ENCODE measurements around the gene MIDN. TPM values are rescaled to one million over a fixed set of nuclear protein-coding genes. Genes with fewer than 3 reads are reported as not detected.

MIDN gene
- total RNA-seq, 1 donor from 2014 or later, result 325 TPM

DNA sequence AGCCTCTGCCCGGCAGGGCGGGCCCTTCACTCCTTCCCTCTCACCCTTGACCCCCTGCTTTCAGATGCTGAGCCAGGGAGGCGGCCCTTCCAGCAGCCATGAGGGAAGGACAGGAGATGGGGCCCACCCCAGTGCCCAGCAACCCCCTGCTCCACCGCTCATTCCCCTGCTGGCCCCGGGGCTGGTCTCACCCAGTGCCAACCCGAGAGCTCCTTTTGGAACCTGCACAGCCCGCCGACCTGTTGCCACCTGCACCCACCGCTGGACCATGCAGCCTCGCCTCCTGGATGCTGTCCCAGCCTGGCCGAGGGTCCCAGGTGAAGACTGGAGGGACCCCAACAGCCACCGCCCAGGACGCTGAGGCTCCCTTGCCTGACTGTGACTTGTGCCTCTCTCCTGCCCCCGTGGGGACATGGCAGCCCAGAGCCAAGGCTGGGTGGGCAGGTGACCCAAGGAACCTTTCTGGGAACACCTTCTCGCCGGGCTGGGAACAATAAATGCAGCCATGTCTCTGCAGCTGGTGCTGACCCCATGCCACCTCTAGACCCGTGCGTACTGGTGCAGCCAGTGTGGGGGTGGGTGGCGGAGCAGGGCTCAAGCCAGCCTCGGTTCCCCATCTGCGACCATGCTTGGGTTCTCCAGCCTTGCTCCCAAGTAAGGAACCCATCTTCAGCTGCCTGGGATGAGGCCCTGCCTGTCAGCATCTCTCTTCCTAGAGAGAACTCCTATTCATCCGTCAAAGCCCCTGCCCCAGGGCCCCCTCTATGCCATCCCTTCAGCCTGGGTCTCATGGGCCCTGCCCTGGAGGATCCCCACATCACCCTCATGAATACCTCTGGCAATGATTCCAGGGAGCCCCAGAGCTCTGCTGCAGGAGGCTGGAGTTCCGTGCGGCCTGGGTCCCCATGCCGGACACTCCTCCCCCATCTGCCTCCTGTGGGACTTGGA lies 30.6 kb downstream of the MIDN start:
- Mint-ChIP-seq H3K4me1 (ENCODE audit: low read depth, unreplicated experiment) (peaks cover 10% of the 10 kb centered on the region), H3K9me3 (ENCODE audit: unreplicated experiment) (peaks cover 2% of the 10 kb centered on the region), H3K36me3 (ENCODE audit: unreplicated experiment) (no peaks in the 10 kb centered on the region), H3K27ac (ENCODE audit: unreplicated experiment) (no peak overlapping the region), H3K4me3 (ENCODE audit: unreplicated experiment) (no peak overlapping the region), H3K27me3 (ENCODE audit: unreplicated experiment) (peaks cover 11% of the 10 kb centered on the region)
- no peak for DNase-seq
- TF ChIP-seq CTCF (IDR thresholded peaks at IDR 0.05; ENCODE audit: partially characterized antibody, unreplicated experiment), result no peak

GRCh38 chr19:1279782-1280341 lies 31.5 kb downstream of the MIDN start:
- Mint-ChIP-seq H3K27me3 (ENCODE audit: unreplicated experiment) (peaks cover 15% of the 10 kb centered on the region), H3K36me3 (ENCODE audit: unreplicated experiment) (no peaks in the 10 kb centered on the region), H3K27ac (ENCODE audit: unreplicated experiment) (peak overlapping the region; percentile 94), H3K4me1 (ENCODE audit: low read depth, unreplicated experiment) (peaks cover 8% of the 10 kb centered on the region), H3K9me3 (ENCODE audit: unreplicated experiment) (peaks cover 5% of the 10 kb centered on the region), H3K4me3 (ENCODE audit: unreplicated experiment) (peak overlapping the region; percentile 11)
- TF ChIP-seq CTCF (IDR thresholded peaks at IDR 0.05; ENCODE audit: partially characterized antibody, unreplicated experiment), result peak; percentile 96
- DNase-seq, result peak; percentile 89

DNA sequence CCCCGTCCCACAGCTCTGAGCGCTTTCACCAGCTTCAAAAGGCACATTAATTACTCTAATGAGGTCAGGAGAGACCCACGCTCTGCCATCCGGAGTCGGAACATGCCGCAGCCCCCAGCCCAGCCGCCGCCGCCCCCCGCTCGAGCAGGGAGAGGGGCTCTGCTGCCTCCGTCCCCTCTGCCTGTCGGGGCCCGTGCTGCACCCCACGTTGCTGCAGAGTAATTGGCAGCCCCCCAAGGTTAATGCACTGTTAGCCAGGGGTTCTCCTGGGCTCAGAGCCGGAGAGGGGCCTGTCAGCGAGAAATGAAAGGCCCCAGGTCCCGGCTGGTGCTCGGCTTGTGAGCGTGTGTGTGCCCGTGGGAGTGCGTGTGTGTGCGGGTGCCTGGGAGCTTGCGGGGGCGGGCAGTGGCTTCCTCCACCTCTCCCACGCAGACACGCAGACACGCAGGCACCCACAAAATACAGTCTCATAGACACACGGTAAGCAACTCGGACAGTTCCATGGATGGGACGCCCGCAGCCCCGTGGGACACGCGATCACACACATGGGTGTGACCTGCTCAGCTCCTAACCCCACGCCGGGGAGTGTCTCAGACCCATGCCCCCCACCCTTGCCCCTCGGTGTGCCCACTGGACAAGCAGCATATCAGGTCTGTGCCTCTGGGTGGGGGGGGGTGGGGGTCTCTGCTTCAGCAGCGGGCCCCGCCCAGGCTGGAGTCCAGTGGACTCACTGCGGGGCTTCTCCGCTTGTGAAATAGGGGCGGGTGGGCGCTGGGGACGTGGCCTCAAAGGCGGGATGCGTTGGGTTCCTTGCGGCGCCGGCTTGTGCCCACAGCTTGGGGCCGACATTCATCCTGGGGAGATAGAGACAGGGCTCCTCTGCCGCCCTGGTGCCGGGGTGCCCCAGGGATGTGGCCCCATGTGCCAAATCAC lies 32.5 kb downstream of the MIDN start:
- no peaks in the 10 kb centered on the region for H3K36me3 Mint-ChIP-seq (ENCODE audit: unreplicated experiment)
- H3K4me3 Mint-ChIP-seq (ENCODE audit: unreplicated experiment), result peak overlapping the region; percentile 64
- peak overlapping the region; percentile 94 for H3K27ac Mint-ChIP-seq (ENCODE audit: unreplicated experiment)
- H3K4me1 Mint-ChIP-seq (ENCODE audit: low read depth, unreplicated experiment), result peaks cover 8% of the 10 kb centered on the region
- TF ChIP-seq CTCF (IDR thresholded peaks at IDR 0.05; ENCODE audit: partially characterized antibody, unreplicated experiment), result no peak
- peaks cover 6% of the 10 kb centered on the region for H3K9me3 Mint-ChIP-seq (ENCODE audit: unreplicated experiment)
- peaks cover 17% of the 10 kb centered on the region for H3K27me3 Mint-ChIP-seq (ENCODE audit: unreplicated experiment)
- no peak for DNase-seq

GRCh38 chr19:1281569-1282287 lies 33.3 kb downstream of the MIDN start:
- Mint-ChIP-seq H3K27me3 (ENCODE audit: unreplicated experiment) (peaks cover 17% of the 10 kb centered on the region), H3K4me1 (ENCODE audit: low read depth, unreplicated experiment) (peaks cover 8% of the 10 kb centered on the region), H3K27ac (ENCODE audit: unreplicated experiment) (peak overlapping the region; percentile 12), H3K4me3 (ENCODE audit: unreplicated experiment) (no peak overlapping the region), H3K36me3 (ENCODE audit: unreplicated experiment) (no peaks in the 10 kb centered on the region), H3K9me3 (ENCODE audit: unreplicated experiment) (peaks cover 6% of the 10 kb centered on the region)
- TF ChIP-seq CTCF (IDR thresholded peaks at IDR 0.05; ENCODE audit: partially characterized antibody, unreplicated experiment), result no peak
- DNase-seq, result no peak
